Measurements from ENCODE around the gene JARID2.

The JARID2 gene

GRCh38 chr6:15440040-15440439 lies 194.2 kb downstream of the JARID2 start:
- no peaks in the 10 kb centered on the region for H3K9me3 ChIP-seq (ENCODE audit: control insufficient read depth, low read length)
- H3K27me3 ChIP-seq (replicated peaks; ENCODE audit: control insufficient read depth, insufficient read depth, low read length, poor library complexity, severe bottlenecking) = no peaks in the 10 kb centered on the region
- no peak overlapping the region for H3K4me3 ChIP-seq (ENCODE audit: insufficient read depth, low read depth, low read length, poor library complexity, severe bottlenecking)
- no peaks in the 10 kb centered on the region for H3K36me3 ChIP-seq (ENCODE audit: control insufficient read depth, insufficient read depth, low read length)
- H3K4me1 ChIP-seq (ENCODE audit: control insufficient read depth, insufficient read depth, low read length, poor library complexity, severe bottlenecking) = peaks cover 14% of the 10 kb centered on the region
- DNase-seq = no peak
- no peak overlapping the region for H3K27ac ChIP-seq (ENCODE audit: insufficient read depth, low read length, poor library complexity, severe bottlenecking)

- peak in 1 of 3 donors; percentile 13 for DNase-seq
- Histone ChIP-seq H3K4me1 (ENCODE audit: control insufficient read depth, insufficient read depth, low read length, poor library complexity, severe bottlenecking) (peaks cover 14% of the 10 kb centered on the region), H3K9me3 (ENCODE audit: control insufficient read depth, low read length) (no peaks in the 10 kb centered on the region), H3K27ac (ENCODE audit: insufficient read depth, low read length, poor library complexity, severe bottlenecking) (no peak overlapping the region), H3K36me3 (ENCODE audit: control insufficient read depth, insufficient read depth, low read length) (no peaks in the 10 kb centered on the region), H3K27me3 (replicated peaks; ENCODE audit: control insufficient read depth, insufficient read depth, low read length, poor library complexity, severe bottlenecking) (no peaks in the 10 kb centered on the region), H3K4me3 (ENCODE audit: insufficient read depth, low read depth, low read length, poor library complexity, severe bottlenecking) (no peak overlapping the region)
These were observed 195.5 kb downstream of the JARID2 start for GRCh38 chr6:15441215-15441868.

- Histone ChIP-seq H3K27ac (ENCODE audit: insufficient read depth, low read length, poor library complexity, severe bottlenecking) (no peak overlapping the region), H3K36me3 (ENCODE audit: control insufficient read depth, insufficient read depth, low read length) (no peaks in the 10 kb centered on the region), H3K4me1 (ENCODE audit: control insufficient read depth, insufficient read depth, low read length, poor library complexity, severe bottlenecking) (peaks cover 14% of the 10 kb centered on the region)
These were observed 196.1 kb downstream of the JARID2 start for GRCh38 chr6:15441981-15442380.

GRCh38 chr6:15442467-15442866 lies 196.6 kb downstream of the JARID2 start:
- H3K36me3 ChIP-seq (ENCODE audit: control insufficient read depth, insufficient read depth, low read length) = no peaks in the 10 kb centered on the region
- no peaks in the 10 kb centered on the region for H3K27me3 ChIP-seq (replicated peaks; ENCODE audit: control insufficient read depth, insufficient read depth, low read length, poor library complexity, severe bottlenecking)
- no peaks in the 10 kb centered on the region for H3K9me3 ChIP-seq (ENCODE audit: control insufficient read depth, low read length)
- H3K4me1 ChIP-seq (ENCODE audit: control insufficient read depth, insufficient read depth, low read length, poor library complexity, severe bottlenecking) = peaks cover 14% of the 10 kb centered on the region
- no peak overlapping the region for H3K27ac ChIP-seq (ENCODE audit: insufficient read depth, low read length, poor library complexity, severe bottlenecking)
- no peak overlapping the region for H3K4me3 ChIP-seq (ENCODE audit: insufficient read depth, low read depth, low read length, poor library complexity, severe bottlenecking)
- no peak for DNase-seq

More at GRCh38 chr6:15441981-15442380, 196.1 kb downstream of the JARID2 start:
- Histone ChIP-seq H3K27me3 (replicated peaks; ENCODE audit: control insufficient read depth, insufficient read depth, low read length, poor library complexity, severe bottlenecking) (no peaks in the 10 kb centered on the region), H3K4me3 (ENCODE audit: insufficient read depth, low read depth, low read length, poor library complexity, severe bottlenecking) (no peak overlapping the region), H3K9me3 (ENCODE audit: control insufficient read depth, low read length) (no peaks in the 10 kb centered on the region)
- no peak for DNase-seq

- no peak overlapping the region for H3K4me3 ChIP-seq (ENCODE audit: insufficient read depth, low read depth, low read length, poor library complexity, severe bottlenecking)
- no peaks in the 10 kb centered on the region for H3K36me3 ChIP-seq (ENCODE audit: control insufficient read depth, insufficient read depth, low read length)
- no peaks in the 10 kb centered on the region for H3K27me3 ChIP-seq (replicated peaks; ENCODE audit: control insufficient read depth, insufficient read depth, low read length, poor library complexity, severe bottlenecking)
- H3K4me1 ChIP-seq (ENCODE audit: control insufficient read depth, insufficient read depth, low read length, poor library complexity, severe bottlenecking) = peaks cover 12% of the 10 kb centered on the region
- no peaks in the 10 kb centered on the region for H3K9me3 ChIP-seq (ENCODE audit: control insufficient read depth, low read length)
- H3K27ac ChIP-seq (ENCODE audit: insufficient read depth, low read length, poor library complexity, severe bottlenecking) = no peak overlapping the region
- no peak for DNase-seq
These were observed 197.4 kb downstream of the JARID2 start for GRCh38 chr6:15443119-15443830.

GRCh38 chr6:15444081-15444731 lies 198.3 kb downstream of the JARID2 start:
- Histone ChIP-seq H3K9me3 (ENCODE audit: control insufficient read depth, low read length) (no peaks in the 10 kb centered on the region), H3K4me3 (ENCODE audit: insufficient read depth, low read depth, low read length, poor library complexity, severe bottlenecking) (no peak overlapping the region), H3K27me3 (replicated peaks; ENCODE audit: control insufficient read depth, insufficient read depth, low read length, poor library complexity, severe bottlenecking) (no peaks in the 10 kb centered on the region), H3K36me3 (ENCODE audit: control insufficient read depth, insufficient read depth, low read length) (no peaks in the 10 kb centered on the region), H3K27ac (ENCODE audit: insufficient read depth, low read length, poor library complexity, severe bottlenecking) (no peak overlapping the region), H3K4me1 (ENCODE audit: control insufficient read depth, insufficient read depth, low read length, poor library complexity, severe bottlenecking) (peaks cover 4% of the 10 kb centered on the region)
- DNase-seq = no peak

- Histone ChIP-seq H3K36me3 (ENCODE audit: control insufficient read depth, insufficient read depth, low read length) (no peaks in the 10 kb centered on the region), H3K4me1 (ENCODE audit: control insufficient read depth, insufficient read depth, low read length, poor library complexity, severe bottlenecking) (no peaks in the 10 kb centered on the region), H3K27me3 (replicated peaks; ENCODE audit: control insufficient read depth, insufficient read depth, low read length, poor library complexity, severe bottlenecking) (no peaks in the 10 kb centered on the region), H3K4me3 (ENCODE audit: insufficient read depth, low read depth, low read length, poor library complexity, severe bottlenecking) (no peak overlapping the region), H3K9me3 (ENCODE audit: control insufficient read depth, low read length) (no peaks in the 10 kb centered on the region), H3K27ac (ENCODE audit: insufficient read depth, low read length, poor library complexity, severe bottlenecking) (no peak overlapping the region)
- DNase-seq = no peak
These were observed 199.0 kb downstream of the JARID2 start for GRCh38 chr6:15444881-15445280.

GRCh38 chr6:15447546-15448267 lies 201.8 kb downstream of the JARID2 start:
- no peak for DNase-seq
- Histone ChIP-seq H3K9me3 (ENCODE audit: control insufficient read depth, low read length) (no peaks in the 10 kb centered on the region), H3K4me1 (ENCODE audit: control insufficient read depth, insufficient read depth, low read length, poor library complexity, severe bottlenecking) (no peaks in the 10 kb centered on the region), H3K4me3 (ENCODE audit: insufficient read depth, low read depth, low read length, poor library complexity, severe bottlenecking) (no peak overlapping the region), H3K27me3 (replicated peaks; ENCODE audit: control insufficient read depth, insufficient read depth, low read length, poor library complexity, severe bottlenecking) (no peaks in the 10 kb centered on the region), H3K36me3 (ENCODE audit: control insufficient read depth, insufficient read depth, low read length) (peaks cover 4% of the 10 kb centered on the region), H3K27ac (ENCODE audit: insufficient read depth, low read length, poor library complexity, severe bottlenecking) (no peak overlapping the region)

GRCh38 chr6:15449011-15449410 lies 203.1 kb downstream of the JARID2 start:
- H3K27ac ChIP-seq (ENCODE audit: insufficient read depth, low read length, poor library complexity, severe bottlenecking) = no peak overlapping the region
- no peak overlapping the region for H3K4me3 ChIP-seq (ENCODE audit: insufficient read depth, low read depth, low read length, poor library complexity, severe bottlenecking)
- H3K9me3 ChIP-seq (ENCODE audit: control insufficient read depth, low read length) = no peaks in the 10 kb centered on the region
- DNase-seq = no peak
- no peaks in the 10 kb centered on the region for H3K4me1 ChIP-seq (ENCODE audit: control insufficient read depth, insufficient read depth, low read length, poor library complexity, severe bottlenecking)
- no peaks in the 10 kb centered on the region for H3K27me3 ChIP-seq (replicated peaks; ENCODE audit: control insufficient read depth, insufficient read depth, low read length, poor library complexity, severe bottlenecking)
- H3K36me3 ChIP-seq (ENCODE audit: control insufficient read depth, insufficient read depth, low read length) = peaks cover 4% of the 10 kb centered on the region

All from effector memory CD4-positive, alpha-beta T cell (primary cell).